GM12891 (cell line): ENCODE results near the gene SEC61A1.

Source experiments
- PAX5 ChIP-seq: IDR thresholded peaks from 2 replicates; pipeline ENCODE4 v1.6.1; 2011; ENCODE audit warnings: low read length, moderate library complexity, mild to moderate bottlenecking; ENCODE audit not compliant: insufficient read depth, severe bottlenecking
- POLR2A ChIP-seq: IDR thresholded peaks from 2 replicates; pipeline ENCODE4 v1.6.1; 2011; ENCODE audit warnings: low read depth, low read length, control low read depth
- POLR2AphosphoS5 ChIP-seq: IDR thresholded peaks from 2 replicates; pipeline ENCODE4 v1.6.1; 2011; ENCODE audit warnings: low read depth, low read length, control low read depth
- POU2F2 ChIP-seq: IDR thresholded peaks from 2 replicates; pipeline ENCODE4 v1.6.1; 2011; ENCODE audit warnings: low read depth, mild to moderate bottlenecking, control low read depth, low read length, moderate library complexity
- SPI1 ChIP-seq: IDR thresholded peaks from 2 replicates; pipeline ENCODE4 v1.6.1; 2011; ENCODE audit warnings: low read depth, low read length, control low read depth
- TAF1 ChIP-seq: IDR thresholded peaks from 2 replicates; pipeline ENCODE4 v1.6.1; 2011; ENCODE audit warnings: low read depth, low read length, control low read depth

DNA sequence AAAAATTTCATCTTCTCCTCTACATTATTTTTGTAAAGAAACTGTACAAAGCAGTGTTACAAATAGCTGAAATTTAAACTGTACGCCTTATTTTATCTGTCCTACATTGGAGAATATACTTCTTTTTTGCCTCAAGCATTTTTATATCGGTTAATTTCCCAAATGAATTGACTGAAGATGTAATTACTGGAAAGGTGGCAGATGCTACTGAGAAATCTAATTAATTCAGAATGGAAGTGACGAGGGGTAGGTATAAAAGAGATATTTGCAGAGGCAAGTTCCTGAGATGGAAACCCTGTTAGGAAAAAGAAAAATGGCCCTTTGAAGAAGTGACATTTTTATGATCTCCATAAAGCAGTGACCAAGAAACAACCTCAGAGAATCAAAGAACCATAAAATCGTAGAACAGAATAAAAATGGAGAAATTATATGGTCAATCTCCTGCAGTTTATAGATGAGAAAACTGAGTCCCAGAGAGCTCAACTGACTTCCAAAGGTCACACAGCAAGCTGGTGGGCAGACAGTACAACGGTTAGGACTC lies 51.0 kb downstream of the SEC61A1 start:
- TF ChIP-seq TAF1 (no peak), POLR2AphosphoS5 (no peak), POU2F2 (no peak), POLR2A (no peak), SPI1 (no peak), PAX5 (no peak)
